Smooth muscle cell (in vitro differentiated cells): ENCODE measurements around the gene MRPL57. TPM values are rescaled to one million over a fixed set of nuclear protein-coding genes. Genes with fewer than 3 reads are reported as not detected.
A peak's percentile ranks its signal among the peaks of the same experiment; 100 is the strongest.
"Not testable (repeated sequence)": the region's sequence is repeated elsewhere in the genome, so short reads cannot be mapped to it uniquely, and the experiment has no call there.

Experiments
- DNase-seq: peaks from one replicate; lab custom pipeline; 2025; ENCODE audit not compliant: unreplicated experiment; lab: John Stamatoyannopoulos, UW
- H2AFZ ChIP-seq: fragments of 200-600 bp; sonication (generic); 2 replicates; pipeline ENCODE4 v1.6.0; 2016; ENCODE audit warnings: antibody characterized with exemption, low read depth, mild to moderate bottlenecking
- H3F3A ChIP-seq: fragments of 200-600 bp; sonication (generic); 2 replicates; pipeline ENCODE4 v1.6.0; 2017; ENCODE audit warnings: antibody characterized with exemption, low read depth
- H3K27ac ChIP-seq: fragments of 200-600 bp; sonication (generic); 2 replicates; pipeline ENCODE4 v1.5.1; 2016; ENCODE audit warnings: low read depth, mild to moderate bottlenecking
- H3K27me3 ChIP-seq: fragments of 200-600 bp; sonication (generic); 2 replicates; pipeline ENCODE4 v1.6.1; 2016; ENCODE audit warnings: low read depth, mild to moderate bottlenecking
- H3K36me3 ChIP-seq: fragments of 200-600 bp; sonication (generic); 2 replicates; pipeline ENCODE4 v1.5.1; 2016; ENCODE audit warnings: low read depth
- H3K4me1 ChIP-seq: fragments of 200-600 bp; sonication (generic); 2 replicates; pipeline ENCODE4 v1.5.1; 2016; ENCODE audit warnings: low read depth
- H3K4me2 ChIP-seq: fragments of 200-600 bp; sonication (generic); 2 replicates; pipeline ENCODE4 v1.6.0; 2016; ENCODE audit warnings: mild to moderate bottlenecking
- H3K4me3 ChIP-seq: fragments of 200-600 bp; sonication (generic); 2 replicates; pipeline ENCODE4 v1.5.1; 2016; ENCODE audit warnings: mild to moderate bottlenecking
- H3K79me2 ChIP-seq: fragments of 200-600 bp; sonication (generic); 2 replicates; pipeline ENCODE4 v1.6.0; 2016; ENCODE audit warnings: low read depth, mild to moderate bottlenecking
- H3K9ac ChIP-seq: fragments of 200-600 bp; sonication (generic); 2 replicates; pipeline ENCODE4 v1.6.0; 2016; ENCODE audit warnings: low read depth
- H3K9me3 ChIP-seq: fragments of 200-600 bp; sonication (generic); replicated peaks from 2 replicates; pipeline ENCODE4 v1.5.1; 2016; ENCODE audit warnings: low read depth
- H4K20me1 ChIP-seq: fragments of 200-600 bp; sonication (generic); 2 replicates; pipeline ENCODE4 v1.6.0; 2016; ENCODE audit warnings: low read depth
- WGBS: methylation state at CpG from one replicate; pipeline ENCODE4 v1.1.7; 2016; ENCODE audit warnings: low lambda C conversion rate; 5-methylcytosine and 5-hydroxymethylcytosine counted together
- polyA plus RNA-seq: library from polyadenylated mRNA; unstranded; fragments of >200 nt; fragmentation: Nextera tagmentation; extraction: Ambion mirVana; gene quantifications from 2 replicates; pipeline ENCODE4 v1.2.1, GENCODE V29; 2016
- total RNA-seq: library from RNA; depleted of rRNA; stranded (reverse); fragments of >200 nt; gene quantifications from 2 replicates; pipeline ENCODE4 v1.2.3, GENCODE V29; 2014
- TF ChIP-seq, protein P1 (sequence below): fragments of 200-600 bp; sonication (generic); IDR thresholded peaks from 2 replicates; pipeline ENCODE4 v1.5.1; 2017; ENCODE audit warnings: borderline replicate concordance, mild to moderate bottlenecking, antibody characterized with exemption; ENCODE audit not compliant: insufficient read depth, poor library complexity, severe bottlenecking

MRPL57 gene
- total and polyA plus RNA-seq, 2 experiments from 2014 or later, result 18.6 to 31.0 TPM

DNA sequence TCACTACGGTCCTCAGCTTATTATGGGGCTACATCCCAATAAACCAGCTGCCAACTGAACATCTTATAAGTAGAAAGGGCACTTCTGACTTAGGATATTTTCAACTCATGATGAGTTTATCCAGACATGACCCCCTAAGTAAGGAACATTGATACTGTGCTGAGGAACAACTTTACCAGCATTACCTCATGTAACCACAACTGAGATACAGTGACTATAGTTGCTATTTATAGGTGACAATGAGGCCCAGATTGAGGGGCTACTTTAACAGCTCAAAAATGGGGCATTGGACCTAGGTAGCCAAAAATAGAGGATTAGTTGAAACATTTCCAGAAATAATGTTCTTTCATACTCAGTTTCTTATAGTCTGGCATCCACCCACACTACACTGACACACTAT, 26.9 kb upstream of the MRPL57 start:
- H3K4me3 ChIP-seq, result no peak overlapping the region
- H4K20me1 ChIP-seq, result peaks cover 30% of the 10 kb centered on the region
- no peak overlapping the region for H2AFZ ChIP-seq
- H3F3A ChIP-seq, result peaks cover 17% of the 10 kb centered on the region
- TF ChIP-seq, protein P1, sequence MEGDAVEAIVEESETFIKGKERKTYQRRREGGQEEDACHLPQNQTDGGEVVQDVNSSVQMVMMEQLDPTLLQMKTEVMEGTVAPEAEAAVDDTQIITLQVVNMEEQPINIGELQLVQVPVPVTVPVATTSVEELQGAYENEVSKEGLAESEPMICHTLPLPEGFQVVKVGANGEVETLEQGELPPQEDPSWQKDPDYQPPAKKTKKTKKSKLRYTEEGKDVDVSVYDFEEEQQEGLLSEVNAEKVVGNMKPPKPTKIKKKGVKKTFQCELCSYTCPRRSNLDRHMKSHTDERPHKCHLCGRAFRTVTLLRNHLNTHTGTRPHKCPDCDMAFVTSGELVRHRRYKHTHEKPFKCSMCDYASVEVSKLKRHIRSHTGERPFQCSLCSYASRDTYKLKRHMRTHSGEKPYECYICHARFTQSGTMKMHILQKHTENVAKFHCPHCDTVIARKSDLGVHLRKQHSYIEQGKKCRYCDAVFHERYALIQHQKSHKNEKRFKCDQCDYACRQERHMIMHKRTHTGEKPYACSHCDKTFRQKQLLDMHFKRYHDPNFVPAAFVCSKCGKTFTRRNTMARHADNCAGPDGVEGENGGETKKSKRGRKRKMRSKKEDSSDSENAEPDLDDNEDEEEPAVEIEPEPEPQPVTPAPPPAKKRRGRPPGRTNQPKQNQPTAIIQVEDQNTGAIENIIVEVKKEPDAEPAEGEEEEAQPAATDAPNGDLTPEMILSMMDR, result no peak
- H3K4me2 ChIP-seq, result no peak overlapping the region
- peaks cover 7% of the 10 kb centered on the region for H3K79me2 ChIP-seq
- H3K9me3 ChIP-seq, result no peaks in the 10 kb centered on the region
- peak overlapping the region; percentile 36 for H3K27ac ChIP-seq
- DNase-seq, result no peak
- H3K9ac ChIP-seq, result no peak overlapping the region
- H3K36me3 ChIP-seq, result peaks cover 10% of the 10 kb centered on the region
- no peaks in the 10 kb centered on the region for H3K4me1 ChIP-seq
- H3K27me3 ChIP-seq, result no peaks in the 10 kb centered on the region
- WGBS, result 74% methylated on average over 1 of the region's 1 CpG

DNA sequence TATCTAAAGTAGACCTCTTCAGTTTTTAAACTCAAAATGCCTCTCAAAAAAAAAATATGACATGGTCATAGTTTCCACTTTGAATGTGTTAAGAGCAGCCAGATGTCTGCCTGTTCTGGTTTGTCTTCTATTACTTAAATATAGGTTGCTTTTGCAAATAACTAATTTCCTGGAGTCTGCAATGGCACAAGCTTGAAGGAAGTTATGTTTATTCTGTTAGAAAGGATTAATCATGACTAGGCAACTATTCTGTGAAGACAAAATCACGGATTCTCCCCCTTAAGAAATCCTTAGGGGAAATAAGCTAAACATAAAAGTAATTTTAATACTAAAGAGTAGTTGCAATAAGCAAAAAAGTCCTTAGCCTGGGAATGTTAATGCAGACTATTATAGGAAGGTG, 26.4 kb upstream of the MRPL57 start:
- Histone ChIP-seq H2AFZ (no peak overlapping the region), H4K20me1 (peaks cover 25% of the 10 kb centered on the region), H3K36me3 (peaks cover 10% of the 10 kb centered on the region), H3K27me3 (no peaks in the 10 kb centered on the region), H3K4me2 (no peak overlapping the region), H3K9ac (no peak overlapping the region), H3K79me2 (peaks cover 4% of the 10 kb centered on the region), H3F3A (peaks cover 17% of the 10 kb centered on the region), H3K4me1 (no peaks in the 10 kb centered on the region), H3K27ac (peak overlapping the region; percentile 36), H3K9me3 (no peaks in the 10 kb centered on the region), H3K4me3 (no peak overlapping the region)
- WGBS, result 61% methylated on average over 1 of the region's 1 CpG
- TF ChIP-seq, protein P1, result no peak
- DNase-seq, result no peak

- Histone ChIP-seq H3F3A (peaks cover 11% of the 10 kb centered on the region), H3K9me3 (no peaks in the 10 kb centered on the region), H2AFZ (no peak overlapping the region), H3K4me3 (no peak overlapping the region), H3K9ac (no peak overlapping the region), H3K36me3 (peaks cover 5% of the 10 kb centered on the region), H3K27ac (no peak overlapping the region), H3K4me1 (no peaks in the 10 kb centered on the region), H3K79me2 (no peaks in the 10 kb centered on the region), H3K27me3 (no peaks in the 10 kb centered on the region), H4K20me1 (peaks cover 2% of the 10 kb centered on the region), H3K4me2 (no peak overlapping the region)
- no peak for DNase-seq
- WGBS, result 89% methylated on average over 8 of the region's 8 CpGs
- TF ChIP-seq, protein P1, result no peak
Observed at GRCh38 chr13:21152251-21152899, 24.1 kb upstream of the MRPL57 start.

- DNase-seq, result no peak
- no peak overlapping the region for H3K4me2 ChIP-seq
- 92% methylated on average over 4 of the region's 4 CpGs for WGBS
Observed at GRCh38 chr13:21164631-21165030, 11.8 kb upstream of the MRPL57 start.

GRCh38 chr13:21165606-21166005, 10.9 kb upstream of the MRPL57 start:
- H2AFZ ChIP-seq, H3K36me3 ChIP-seq, H3K9me3 ChIP-seq, H3K79me2 ChIP-seq, H3K4me3 ChIP-seq, H3K4me1 ChIP-seq, H3K4me2 ChIP-seq, H3K27ac ChIP-seq, H4K20me1 ChIP-seq, H3F3A ChIP-seq, H3K9ac ChIP-seq, DNase-seq, H3K27me3 ChIP-seq: not testable (repeated sequence)
- WGBS, result 96% methylated on average over 4 of the region's 4 CpGs

More at GRCh38 chr13:21164631-21165030, 11.8 kb upstream of the MRPL57 start:
- no peak overlapping the region for H3K4me3 ChIP-seq
- no peak overlapping the region for H3K27ac ChIP-seq
- H2AFZ ChIP-seq, result no peak overlapping the region
- no peaks in the 10 kb centered on the region for H3K36me3 ChIP-seq
- H4K20me1 ChIP-seq, result no peaks in the 10 kb centered on the region
- H3K9ac ChIP-seq, result no peak overlapping the region
- H3K4me1 ChIP-seq, result no peaks in the 10 kb centered on the region
- no peaks in the 10 kb centered on the region for H3K27me3 ChIP-seq
- no peaks in the 10 kb centered on the region for H3K9me3 ChIP-seq
- no peaks in the 10 kb centered on the region for H3K79me2 ChIP-seq
- TF ChIP-seq, protein P1, result no peak
- H3F3A ChIP-seq, result no peaks in the 10 kb centered on the region
